HG03460 (cell line): ENCODE measurements around the gene PKD2L1.
"Not testable (repeated sequence)": the region's sequence is repeated elsewhere in the genome, so short reads cannot be mapped to it uniquely, and the experiment has no call there.

Experiments
- ATAC-seq: cut with Tn5 transposase; IDR thresholded peaks from one replicate; pipeline ENCODE4 v1.9.1; 2021; ENCODE audit not compliant: unreplicated experiment

The PKD2L1 gene

DNA sequence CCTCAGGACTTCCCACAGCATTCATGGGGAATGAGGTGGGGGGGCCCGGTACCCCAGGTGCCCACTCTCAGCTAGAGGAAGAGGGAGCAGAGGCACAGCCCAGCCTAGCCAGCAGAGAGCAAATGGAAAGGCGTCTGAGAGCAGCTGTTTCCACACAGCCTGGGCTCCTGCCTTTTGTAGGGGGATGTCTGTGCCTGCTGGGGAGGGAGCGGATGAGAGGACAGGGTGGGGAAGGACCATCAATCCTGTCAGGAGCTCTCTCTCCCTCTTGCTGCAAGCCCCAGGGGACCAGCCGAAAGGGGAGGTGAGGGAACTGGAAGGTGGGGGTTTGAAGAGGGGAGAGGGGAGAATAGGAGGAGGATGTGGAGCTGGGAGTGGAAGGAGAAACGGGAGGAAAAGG lies at the start of gene PKD2L1:
PKD2L1 (minus strand) TSS at position 150 of the 400 bp plus-strand sequence; CDS start at position 25, 125 bp downstream.
- ATAC-seq = no peak

- peak; percentile 36 for ATAC-seq
Observed at GRCh38 chr10:100377830-100378229, 47.8 kb upstream of the PKD2L1 start.

- ATAC-seq = not testable (repeated sequence)
Observed at GRCh38 chr10:100376656-100377055, 46.6 kb upstream of the PKD2L1 start.

GRCh38 chr10:100374677-100375353 lies 44.8 kb upstream of the PKD2L1 start:
- not testable (repeated sequence) for ATAC-seq

DNA sequence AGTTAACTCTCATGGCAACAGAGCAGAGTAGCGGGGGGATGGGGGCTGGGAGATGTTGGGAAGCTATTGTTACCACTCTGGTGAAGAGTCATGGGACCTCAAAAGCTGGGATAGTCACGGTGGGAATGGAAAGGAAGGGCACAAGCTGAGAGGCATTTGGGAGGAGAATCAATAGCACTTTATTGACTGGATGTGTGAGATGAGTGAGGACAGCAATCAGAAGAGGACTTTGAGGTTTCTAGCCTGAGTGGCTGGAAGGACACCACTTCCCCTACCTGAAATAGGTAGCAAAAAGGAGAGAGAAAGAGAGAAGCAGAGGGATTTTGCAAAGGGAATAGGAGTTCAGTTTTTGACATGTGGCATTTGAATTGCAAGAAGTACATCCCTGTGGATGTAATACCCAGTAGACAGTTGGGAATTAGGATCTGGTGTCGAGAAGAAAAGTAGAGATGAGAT lies 44.2 kb upstream of the PKD2L1 start:
- ATAC-seq = no peak

DNA sequence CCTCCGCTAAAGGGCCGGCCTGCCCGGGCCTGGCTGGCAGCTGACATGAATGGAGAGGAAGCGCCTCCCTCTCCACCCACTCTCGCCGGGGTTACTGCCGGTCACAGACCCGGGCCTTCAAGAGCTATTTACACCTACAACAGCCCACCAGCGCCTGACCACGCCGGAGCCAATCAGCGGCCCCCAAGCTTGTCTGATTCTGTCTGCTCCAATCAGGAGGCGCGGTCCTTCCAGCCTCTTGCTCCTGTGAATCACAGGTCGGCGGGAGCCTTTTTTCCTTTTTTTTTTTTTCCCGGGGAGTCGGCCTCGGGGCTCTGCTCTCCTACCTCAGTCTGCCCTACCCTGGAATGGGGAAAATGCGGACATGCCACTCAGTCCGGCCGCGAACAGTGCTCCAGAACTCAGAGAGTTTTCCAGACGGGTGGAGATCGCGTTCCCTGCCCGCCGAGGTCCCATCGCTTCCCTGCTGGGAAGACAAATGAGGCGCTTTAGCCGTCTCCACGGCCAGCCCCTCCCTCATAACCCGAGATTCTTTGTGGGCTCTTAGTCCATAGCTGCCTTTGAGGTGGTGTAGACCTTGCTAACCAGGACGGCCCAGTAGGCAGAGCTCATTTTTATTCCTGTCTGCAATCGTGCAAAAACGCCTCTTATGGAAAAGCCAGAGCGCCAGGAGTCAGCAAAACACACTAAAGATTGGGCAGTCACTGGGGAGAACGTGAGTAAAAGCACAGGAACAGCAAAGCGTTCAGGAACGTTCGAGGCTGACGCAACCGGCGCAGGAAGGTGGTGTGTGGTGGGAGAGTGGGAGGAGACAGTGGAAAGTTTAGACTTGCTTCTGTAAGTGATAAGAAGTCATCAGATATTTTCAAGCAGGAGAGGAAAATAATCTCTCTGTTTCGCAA lies 43.5 kb upstream of the PKD2L1 start:
- peak; percentile 90 for ATAC-seq

- no peak for ATAC-seq
Observed at GRCh38 chr10:100372415-100373297, 42.6 kb upstream of the PKD2L1 start.

DNA sequence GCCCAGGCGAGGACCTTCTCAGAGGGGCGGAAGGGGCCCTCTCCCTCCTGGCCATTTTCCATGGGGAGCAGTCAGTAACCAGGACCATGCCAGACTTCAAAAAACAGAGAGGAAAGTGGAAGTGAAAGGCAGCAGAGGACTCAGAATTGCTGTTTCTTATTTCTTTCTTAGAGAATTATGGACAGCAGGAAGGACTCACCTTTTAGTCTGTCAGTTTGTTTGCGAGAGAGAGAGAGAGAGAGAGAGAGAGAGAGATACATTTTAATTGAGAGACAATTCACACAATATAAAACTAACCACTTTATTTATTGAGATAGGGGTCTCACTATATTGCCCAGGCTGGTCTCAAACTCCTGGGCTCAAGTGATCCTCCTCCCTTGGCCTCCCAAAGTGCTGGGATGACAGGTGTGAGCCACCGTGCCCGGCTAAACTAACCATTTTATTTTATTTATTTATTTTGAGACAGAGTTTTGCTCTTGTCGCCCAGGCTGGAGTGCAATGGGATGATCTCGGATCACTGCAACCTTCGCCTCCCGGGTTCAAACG lies 41.5 kb upstream of the PKD2L1 start:
- ATAC-seq = no peak

GRCh38 chr10:100370714-100371481 lies 40.9 kb upstream of the PKD2L1 start:
- ATAC-seq = no peak

GRCh38 chr10:100368721-100369120 lies 38.7 kb upstream of the PKD2L1 start:
- ATAC-seq = no peak

GRCh38 chr10:100364735-100365391 lies 34.8 kb upstream of the PKD2L1 start:
- ATAC-seq = no peak

DNA sequence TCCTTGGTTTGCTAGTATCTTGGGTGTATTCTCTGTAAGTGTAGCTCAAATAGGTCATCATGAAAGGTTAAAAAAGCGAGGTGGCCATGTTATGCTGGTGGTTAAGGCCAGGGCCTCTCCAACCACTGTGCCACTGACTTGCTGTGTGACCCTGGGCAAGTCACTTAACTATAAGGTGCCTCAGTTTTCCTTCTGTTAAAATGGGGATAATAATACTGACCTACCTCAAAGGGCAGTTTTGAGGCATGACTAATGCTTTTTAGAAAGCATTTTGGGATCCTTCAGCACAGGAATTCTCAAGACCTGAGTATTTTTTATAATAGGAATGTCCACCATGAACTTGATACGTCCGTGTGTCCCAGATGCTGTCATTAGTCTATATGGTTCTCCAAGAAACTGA lies 34.1 kb upstream of the PKD2L1 start:
- ATAC-seq = no peak

DNA sequence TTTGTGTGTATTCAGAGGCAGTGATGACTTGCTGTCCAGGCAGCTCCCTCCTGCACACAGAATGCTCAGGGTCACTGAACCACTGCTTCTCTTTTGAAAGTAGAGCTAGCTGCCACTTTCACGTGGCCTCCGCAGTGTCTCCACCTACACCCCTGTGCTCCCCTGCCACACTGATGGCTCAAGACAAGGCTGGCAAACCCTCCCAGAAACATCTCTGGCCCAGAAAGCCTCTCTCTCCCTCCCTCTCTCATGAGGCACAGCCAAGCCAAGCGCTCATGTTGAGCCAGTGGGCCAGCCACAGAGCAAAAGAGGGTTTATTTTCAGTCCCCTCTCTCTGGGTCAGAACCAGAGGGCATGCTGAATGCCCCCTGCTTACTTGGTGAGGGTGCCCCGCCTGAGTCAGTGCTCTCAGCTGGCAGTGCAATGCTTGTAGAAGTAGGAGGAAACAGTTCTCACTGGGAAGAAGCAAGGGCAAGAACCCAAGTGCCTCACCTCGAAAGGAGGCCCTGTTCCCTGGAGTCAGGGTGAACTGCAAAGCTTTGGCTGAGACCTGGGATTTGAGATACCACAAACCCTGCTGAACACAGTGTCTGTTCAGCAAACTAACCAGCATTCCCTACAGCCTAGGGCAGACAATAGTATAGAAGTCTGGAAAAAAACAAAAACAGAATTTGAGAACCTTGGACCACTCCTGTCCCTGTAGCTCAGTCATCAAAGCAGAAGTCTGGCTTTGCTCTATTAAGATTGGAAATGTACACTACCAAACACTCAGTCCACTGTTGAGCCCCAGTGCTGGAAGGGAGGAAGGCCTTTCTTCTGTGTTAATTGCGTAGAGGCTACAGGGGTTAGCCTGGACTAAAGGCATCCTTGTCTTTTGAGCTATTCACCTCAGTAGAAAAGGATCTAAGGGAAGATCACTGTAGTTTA lies 32.8 kb upstream of the PKD2L1 start:
- ATAC-seq = no peak

DNA sequence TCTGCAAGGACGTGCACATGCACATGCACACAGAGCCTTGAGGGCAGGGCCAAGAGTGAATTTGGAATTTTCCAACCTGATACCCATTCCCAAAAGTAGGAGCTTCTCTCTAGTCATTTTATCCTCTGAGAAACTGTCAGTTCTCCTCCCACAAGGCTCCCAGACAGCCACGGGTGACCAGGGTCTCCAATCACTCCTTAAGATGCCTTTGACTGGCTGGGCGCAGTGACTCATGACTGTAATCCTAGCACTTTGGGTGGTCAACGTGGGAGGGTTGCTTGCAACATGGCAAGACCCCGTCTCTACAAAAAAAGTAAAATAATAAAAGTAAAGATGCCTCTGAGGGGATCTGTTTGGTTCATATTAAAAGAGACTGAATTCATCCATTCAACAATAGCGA lies 30.2 kb upstream of the PKD2L1 start:
- ATAC-seq = no peak

DNA sequence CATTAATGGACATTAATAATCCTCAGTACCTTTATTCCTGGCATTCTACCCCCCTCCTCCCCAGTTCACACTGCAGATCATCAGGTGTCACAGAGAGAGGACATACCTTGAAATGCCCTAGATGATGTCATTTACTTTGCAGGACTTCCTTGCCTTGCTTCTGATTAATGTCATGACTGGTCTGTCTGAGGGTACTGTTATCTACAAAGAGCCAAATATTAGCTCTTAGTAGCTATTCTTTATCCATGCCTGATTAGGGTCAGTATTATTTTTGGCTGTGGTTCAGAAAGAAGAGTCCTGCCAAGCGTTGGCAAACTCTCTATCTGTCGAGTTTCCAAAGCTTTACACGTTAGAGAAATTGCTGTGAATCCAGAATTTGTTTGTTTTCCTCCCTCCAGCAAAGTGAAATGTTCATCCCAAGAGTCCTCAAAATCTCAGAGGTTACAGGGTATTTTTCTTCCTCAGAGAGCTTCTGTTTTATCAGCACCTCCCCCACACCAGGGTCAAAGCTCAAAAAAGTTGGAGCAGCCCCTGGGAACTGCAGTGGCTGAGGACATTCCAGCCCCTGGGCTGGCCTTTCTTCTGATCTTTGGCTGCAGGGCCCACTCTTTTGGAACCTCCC lies 29.6 kb upstream of the PKD2L1 start:
- ATAC-seq = no peak

GRCh38 chr10:100359030-100359432 lies 29.0 kb upstream of the PKD2L1 start:
- no peak for ATAC-seq

GRCh38 chr10:100357059-100357858 lies 27.2 kb upstream of the PKD2L1 start:
- no peak for ATAC-seq
